HFFc6 (cell line): ENCODE measurements around the gene GNA12. TPM values are rescaled to one million over a fixed set of nuclear protein-coding genes. Genes with fewer than 3 reads are reported as not detected.
"Not testable (repeated sequence)": the region's sequence is repeated elsewhere in the genome, so short reads cannot be mapped to it uniquely, and the experiment has no call there.

Experiments used
- DNase-seq: peaks from one replicate; pipeline ENCODE4 v3.0.0-alpha.2; 2018
- H3K27ac Mint-ChIP-seq: 2 replicates; pipeline ENCODE4 v1.8.0; 2020; ENCODE audit warnings: mild to moderate bottlenecking, mixed read lengths
- H3K27me3 Mint-ChIP-seq: 2 replicates; pipeline ENCODE4 v1.8.0; 2021; ENCODE audit warnings: mild to moderate bottlenecking, moderate library complexity, mixed read lengths; ENCODE audit not compliant: insufficient read depth
- H3K36me3 Mint-ChIP-seq: 2 replicates; pipeline ENCODE4 v1.8.0; 2021; ENCODE audit warnings: low read depth, mixed read lengths
- H3K4me1 Mint-ChIP-seq: 2 replicates; pipeline ENCODE4 v1.8.0; 2020; ENCODE audit warnings: low read depth, mixed read lengths
- H3K4me3 Mint-ChIP-seq: 2 replicates; pipeline ENCODE4 v1.8.0; 2020; ENCODE audit warnings: mild to moderate bottlenecking, moderate library complexity, mixed read lengths
- H3K9me3 Mint-ChIP-seq: 2 replicates; pipeline ENCODE4 v1.8.0; 2020; ENCODE audit warnings: mild to moderate bottlenecking, mixed read lengths
- CTCF ChIP-seq: fragments of 200-600 bp; sonication (generic); IDR thresholded peaks from 2 replicates; pipeline ENCODE4 v1.5.0; 2021; ENCODE audit warnings: antibody characterized with exemption, mild to moderate bottlenecking
- total RNA-seq, 6 experiments: library from RNA; stranded (reverse); fragmentation: NEBNext Ultra II Directional; extraction: Animal tissue kit (Norgen Biotek cat#: 25700); gene quantifications; 2 replicates in 1 of 6; 3 replicates in 5 of 6; pipeline ENCODE4 v1.2.3, GENCODE V29; 2021

The GNA12 gene
- total RNA-seq, 6 experiments from 2014 or later = 52.9 to 61.9 (median 57.6) TPM

- Mint-ChIP-seq H3K27me3 (no peaks in the 10 kb centered on the region; the same call in none of the 2 replicates), H3K4me1 (peaks cover 42% of the 10 kb centered on the region), H3K36me3 (peaks cover 66% of the 10 kb centered on the region), H3K27ac (peak overlapping the region; percentile 48), H3K9me3 (0 out of 2 replicates have a peak, but pooled peaks cover 4% of the 10 kb centered on the region), H3K4me3 (no peak overlapping the region)
- no peak for DNase-seq
- no peak for TF ChIP-seq CTCF
These were observed 114.0 kb downstream of the GNA12 start for GRCh38 chr7:2729893-2730716.

GRCh38 chr7:2729031-2729892, 114.8 kb downstream of the GNA12 start:
- TF ChIP-seq CTCF = no peak
- H3K4me3 Mint-ChIP-seq = peak overlapping the region; percentile 73; the same call in 1 of the 2 replicates
- H3K27me3 Mint-ChIP-seq = no peaks in the 10 kb centered on the region; the same call in none of the 2 replicates
- 0 out of 2 replicates have a peak, but pooled peaks cover 4% of the 10 kb centered on the region for H3K9me3 Mint-ChIP-seq
- H3K36me3 Mint-ChIP-seq = peaks cover 64% of the 10 kb centered on the region
- no peak for DNase-seq
- H3K27ac Mint-ChIP-seq = peak overlapping the region; percentile 77
- peaks cover 38% of the 10 kb centered on the region for H3K4me1 Mint-ChIP-seq

DNA sequence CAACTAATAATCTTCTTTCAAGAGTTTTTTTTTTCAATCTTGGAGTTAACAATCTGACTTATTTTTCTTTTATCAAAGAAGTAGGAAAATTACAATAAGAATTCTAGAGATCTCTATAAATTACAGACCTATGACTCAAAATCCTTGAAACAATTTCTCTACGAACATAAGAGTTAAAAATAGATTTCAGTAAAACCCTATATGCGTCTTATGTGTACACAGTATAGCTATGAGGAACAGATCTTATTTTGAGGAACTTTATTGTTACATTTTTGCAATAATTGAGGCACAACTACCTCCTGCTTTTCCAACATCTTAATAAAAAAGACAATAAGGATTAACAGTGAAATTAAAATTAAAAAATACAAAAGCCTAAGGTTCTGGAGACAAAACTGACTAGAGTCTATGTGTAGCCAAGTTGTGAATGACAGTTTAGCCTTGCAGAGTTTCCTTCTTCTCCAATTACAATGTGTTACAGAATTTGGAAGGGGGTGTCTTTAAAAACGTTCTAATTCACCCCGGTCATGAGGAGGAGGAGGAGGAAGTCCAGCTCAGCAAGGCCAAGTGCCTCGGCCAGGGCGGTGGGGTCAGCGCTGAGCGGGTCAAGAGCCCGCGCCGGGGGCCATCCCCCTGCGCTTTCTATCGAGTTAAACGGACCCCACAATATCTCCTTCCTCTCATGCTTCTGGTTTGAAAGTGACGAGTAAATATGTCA, 115.6 kb downstream of the GNA12 start:
- H3K27me3 Mint-ChIP-seq = no peaks in the 10 kb centered on the region; the same call in none of the 2 replicates
- no peak for TF ChIP-seq CTCF
- H3K27ac Mint-ChIP-seq = peak overlapping the region; percentile 77
- peak; percentile 10 for DNase-seq
- H3K36me3 Mint-ChIP-seq = peaks cover 56% of the 10 kb centered on the region
- 0 out of 2 replicates have a peak, but pooled peaks cover 4% of the 10 kb centered on the region for H3K9me3 Mint-ChIP-seq
- peaks cover 31% of the 10 kb centered on the region for H3K4me1 Mint-ChIP-seq
- H3K4me3 Mint-ChIP-seq = peak overlapping the region; percentile 73

DNA sequence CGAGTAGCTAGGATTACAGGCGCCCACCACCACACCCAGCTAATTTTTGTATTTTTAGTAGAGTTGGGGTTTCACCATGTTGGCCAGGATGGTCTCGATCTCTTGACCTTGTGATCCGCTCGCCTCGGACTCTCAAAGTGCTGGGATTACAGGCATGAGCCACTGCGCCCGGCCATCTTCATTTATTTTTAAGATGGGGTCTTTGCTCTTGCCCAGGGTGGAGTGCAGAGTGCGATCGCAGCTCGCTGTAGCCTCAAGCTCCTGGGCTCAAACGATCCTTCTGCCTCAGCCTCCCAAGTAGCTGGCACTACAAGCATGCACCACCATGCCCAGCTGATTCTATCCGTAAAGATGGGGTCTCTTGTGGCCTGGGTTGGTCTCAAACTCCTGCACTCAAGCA, 116.9 kb downstream of the GNA12 start:
- not testable (repeated sequence) for H3K27me3 Mint-ChIP-seq, DNase-seq, H3K27ac Mint-ChIP-seq, H3K4me3 Mint-ChIP-seq, H3K9me3 Mint-ChIP-seq
- peaks cover 43% of the 10 kb centered on the region for H3K36me3 Mint-ChIP-seq
- peaks cover 26% of the 10 kb centered on the region for H3K4me1 Mint-ChIP-seq

GRCh38 chr7:2726316-2727018, 117.6 kb downstream of the GNA12 start:
- DNase-seq = no peak
- Mint-ChIP-seq H3K36me3 (peaks cover 36% of the 10 kb centered on the region), H3K4me1 (peaks cover 26% of the 10 kb centered on the region), H3K9me3 (no peaks in the 10 kb centered on the region), H3K27ac (no peak overlapping the region), H3K27me3 (peaks cover 2% of the 10 kb centered on the region), H3K4me3 (no peak overlapping the region)
- TF ChIP-seq CTCF = no peak
